ENCODE results near the gene FUBP3.

FUBP3 gene

GRCh38 chr9:130607640-130608420 lies 28.5 kb downstream of the FUBP3 start:
- no peak for TF ChIP-seq POLR2A (IDR thresholded peaks at IDR 0.05; ENCODE audit: low read depth, low read length)
- DNase-seq (ENCODE audit: insufficient read length, low spot score) (no peak), FAIRE-seq (no peak)

DNA sequence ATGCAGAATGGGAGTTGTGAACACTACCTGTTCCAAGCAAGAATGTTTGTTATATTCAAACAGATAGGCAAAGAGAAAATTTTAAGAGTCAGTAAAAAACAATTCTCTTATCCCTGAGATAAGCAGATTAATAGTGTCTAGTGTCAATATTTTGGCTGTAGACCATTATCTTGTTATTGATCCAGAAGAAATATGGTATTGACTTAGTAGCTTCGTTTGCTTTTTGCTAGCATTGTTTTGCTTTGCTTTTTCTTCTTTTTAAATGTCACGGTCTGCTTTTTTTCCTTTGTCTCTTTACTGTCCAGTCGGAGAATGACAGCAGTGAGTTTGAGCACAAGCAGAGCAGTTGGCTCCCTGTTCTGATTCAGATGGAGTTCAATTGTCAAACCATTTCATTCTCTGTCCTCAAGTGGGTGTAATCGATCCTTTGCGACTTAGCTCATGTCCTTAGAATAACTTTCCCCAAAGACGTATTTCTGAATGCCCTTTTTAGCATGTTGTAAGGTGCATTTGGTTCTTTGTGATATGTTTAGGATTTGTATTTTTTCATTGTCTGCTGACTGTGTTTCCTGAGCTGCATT lies 29.3 kb downstream of the FUBP3 start:
- no peak for TF ChIP-seq POLR2A (IDR thresholded peaks at IDR 0.05; ENCODE audit: low read depth, low read length)
- FAIRE-seq (no peak), DNase-seq (ENCODE audit: insufficient read length, low spot score) (no peak)

DNA sequence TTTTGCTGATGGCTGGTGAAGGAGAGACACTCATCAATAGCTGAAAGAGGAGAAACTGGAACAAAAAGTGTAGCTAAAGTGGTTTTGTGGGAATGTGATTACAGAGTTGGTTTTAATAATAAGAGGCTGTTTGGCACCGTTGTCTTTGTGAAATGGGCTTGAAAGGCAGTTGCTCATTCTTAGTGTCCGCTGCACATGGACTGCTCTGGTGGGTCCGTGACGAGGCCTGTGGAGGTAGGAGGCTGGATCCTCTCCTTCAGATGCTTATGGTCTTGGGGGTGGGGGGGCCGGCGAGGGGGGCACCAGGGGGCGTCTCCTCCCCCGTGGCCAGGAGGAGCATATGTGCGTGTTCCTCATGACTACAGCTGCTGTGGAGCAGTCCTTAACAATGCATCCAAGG lies 29.8 kb downstream of the FUBP3 start:
- TF ChIP-seq POLR2A (IDR thresholded peaks at IDR 0.05; ENCODE audit: low read depth, low read length): no peak
- FAIRE-seq (no peak), DNase-seq (ENCODE audit: insufficient read length, low spot score) (no peak)

DNA sequence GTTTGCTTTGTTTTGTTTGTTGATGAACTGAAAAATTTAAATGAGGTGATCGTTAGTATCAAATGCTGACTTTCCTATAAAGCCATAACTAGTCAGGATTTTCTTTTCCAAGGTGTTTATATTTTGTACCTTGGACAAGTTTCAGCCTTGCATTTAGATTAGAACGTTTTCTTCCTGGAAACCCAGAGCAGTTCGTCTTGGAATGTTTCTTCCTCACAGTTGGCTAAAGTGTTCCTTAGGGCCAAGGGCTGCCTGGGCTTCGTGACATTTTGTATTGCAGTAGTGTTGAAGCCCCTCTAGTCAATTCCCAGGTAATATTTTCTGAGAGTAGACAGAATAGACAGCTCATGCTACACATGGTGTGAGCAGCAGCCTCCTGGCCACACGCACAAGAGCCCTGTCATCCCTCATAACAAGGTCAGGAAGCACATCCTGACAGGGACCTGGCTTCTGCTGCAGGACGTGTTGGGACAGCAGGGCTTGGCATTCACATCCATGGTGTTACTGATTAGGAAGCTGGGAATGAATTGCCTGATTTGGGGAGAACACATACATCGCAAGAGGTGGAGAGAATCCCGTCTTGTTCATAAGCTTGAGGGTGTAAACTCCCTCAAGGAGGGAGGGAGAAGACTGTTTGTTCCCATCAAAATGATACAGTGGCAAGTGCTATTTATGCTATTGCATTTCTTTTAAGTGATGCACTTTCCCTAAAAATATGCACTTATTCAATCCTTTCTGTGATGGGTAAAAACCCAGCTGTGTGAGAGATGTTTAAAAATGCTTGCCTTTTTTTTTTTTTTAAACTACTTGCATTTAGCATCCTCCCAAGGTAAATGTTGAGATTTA lies 31.7 kb downstream of the FUBP3 start:
- TF ChIP-seq POLR2A (IDR thresholded peaks at IDR 0.05; ENCODE audit: low read depth, low read length): no peak

GRCh38 chr9:130616451-130616850 lies 37.1 kb downstream of the FUBP3 start:
- FAIRE-seq: no peak

More for the DNA sequence above, 31.7 kb downstream of the FUBP3 start:
- no peak for FAIRE-seq
- no peak for DNase-seq (ENCODE audit: insufficient read length, low spot score)

DNA sequence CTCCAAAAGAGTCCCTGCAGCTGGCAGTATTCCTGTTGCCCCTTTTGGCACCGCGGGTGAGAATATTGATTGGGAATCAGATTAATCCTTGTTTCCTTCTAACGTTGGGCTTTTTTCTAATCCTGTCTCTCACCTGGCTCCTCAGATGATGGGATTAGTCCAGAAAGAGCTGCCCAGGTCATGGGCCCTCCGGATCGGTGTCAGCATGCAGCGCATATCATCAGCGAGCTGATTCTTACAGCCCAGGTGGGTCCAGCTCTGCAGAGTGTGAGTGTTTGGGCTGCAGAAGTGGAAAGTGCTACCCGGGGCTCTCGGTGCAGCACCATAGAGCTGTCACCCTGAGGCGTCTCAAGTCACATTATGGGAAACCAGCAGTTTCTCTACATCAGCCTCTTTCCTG lies 44.1 kb downstream of the FUBP3 start:
- DNase-seq (ENCODE audit: insufficient read length, low spot score) (no peak), FAIRE-seq (no peak)
- no peak for TF ChIP-seq POLR2A (IDR thresholded peaks at IDR 0.05; ENCODE audit: low read depth, low read length)

More at GRCh38 chr9:130616451-130616850, 37.1 kb downstream of the FUBP3 start:
- DNase-seq (ENCODE audit: insufficient read length, low spot score): no peak
- TF ChIP-seq POLR2A (IDR thresholded peaks at IDR 0.05; ENCODE audit: low read depth, low read length): no peak

- DNase-seq (ENCODE audit: insufficient read length, low spot score): no peak
- FAIRE-seq: no peak
- no peak for TF ChIP-seq POLR2A (IDR thresholded peaks at IDR 0.05; ENCODE audit: low read depth, low read length)
Measured at GRCh38 chr9:130624154-130624553, 44.8 kb downstream of the FUBP3 start.

GRCh38 chr9:130626249-130626996 lies 47.0 kb downstream of the FUBP3 start:
- FAIRE-seq (no peak), DNase-seq (ENCODE audit: insufficient read length, low spot score) (no peak)
- no peak for TF ChIP-seq POLR2A (IDR thresholded peaks at IDR 0.05; ENCODE audit: low read depth, low read length)

- no peak for FAIRE-seq
- DNase-seq (ENCODE audit: insufficient read length, low spot score): no peak
- TF ChIP-seq POLR2A (IDR thresholded peaks at IDR 0.05; ENCODE audit: low read depth, low read length): no peak
Measured at GRCh38 chr9:130627051-130627450, 47.7 kb downstream of the FUBP3 start.

- no peak for TF ChIP-seq POLR2A (IDR thresholded peaks at IDR 0.05; ENCODE audit: low read depth, low read length)
- FAIRE-seq (no peak), DNase-seq (ENCODE audit: insufficient read length, low spot score) (no peak)
Measured at GRCh38 chr9:130627896-130628792, 48.8 kb downstream of the FUBP3 start.

GRCh38 chr9:130629443-130630070 lies 50.2 kb downstream of the FUBP3 start:
- no peak for FAIRE-seq
- TF ChIP-seq POLR2A (IDR thresholded peaks at IDR 0.05; ENCODE audit: low read depth, low read length): no peak
- DNase-seq (ENCODE audit: insufficient read length, low spot score): no peak

DNA sequence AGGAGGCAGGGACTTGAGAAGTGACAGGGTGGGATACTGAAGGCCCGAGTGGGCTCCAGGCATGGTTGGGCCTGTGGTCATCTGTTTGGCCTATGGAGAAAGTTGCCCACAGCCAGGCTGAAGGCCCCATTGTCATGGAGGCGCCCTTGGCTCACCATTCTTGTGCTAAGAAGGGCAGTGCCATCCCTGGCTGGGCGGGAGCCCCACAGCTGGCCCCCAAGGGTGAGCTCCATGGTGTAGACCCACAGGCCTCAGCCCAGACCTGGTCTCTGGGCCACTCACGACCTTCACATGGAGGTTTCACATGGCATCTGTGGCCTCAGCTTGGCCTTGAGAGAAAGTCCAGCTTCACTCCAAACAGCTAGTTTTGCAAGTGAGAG lies 50.7 kb downstream of the FUBP3 start:
- TF ChIP-seq POLR2A (IDR thresholded peaks at IDR 0.05; ENCODE audit: low read depth, low read length): no peak
- FAIRE-seq (no peak), DNase-seq (ENCODE audit: insufficient read length, low spot score) (no peak)
